NCI-H1436 (cell line): ENCODE measurements around the gene BTBD19.

Source experiments
- DNase-seq: peaks from one replicate; lab custom pipeline; 2025; lab: John Stamatoyannopoulos, UW

The BTBD19 gene

GRCh38 chr1:44857446-44857845 is 49.1 kb downstream of the BTBD19 start:
- no peak for DNase-seq

DNA sequence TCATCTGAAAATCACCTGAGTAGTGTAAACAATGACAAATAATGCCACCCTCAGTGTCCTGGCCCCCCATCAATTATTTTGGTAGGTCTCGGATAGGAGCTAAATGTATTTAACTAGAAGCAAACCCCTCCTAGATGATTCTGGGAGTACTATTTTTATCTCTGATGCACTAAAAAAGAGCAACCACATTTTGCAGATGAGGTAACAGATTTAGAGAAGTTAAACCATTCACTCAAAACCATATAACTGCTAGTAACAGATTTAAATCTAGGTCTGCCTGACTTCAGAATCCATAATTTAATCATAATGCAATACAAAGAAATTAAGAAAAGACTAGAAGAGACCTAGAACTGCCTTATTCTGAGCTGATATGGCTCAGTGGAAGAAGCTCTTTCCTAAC is 52.0 kb downstream of the BTBD19 start:
- no peak for DNase-seq

GRCh38 chr1:44860891-44861425 is 52.6 kb downstream of the BTBD19 start:
- DNase-seq: no peak

- no peak for DNase-seq
Observed at GRCh38 chr1:44862829-44863401, 54.6 kb downstream of the BTBD19 start.
